Esophagus squamous epithelium (tissue), 5 donors: ENCODE data around the gene GSK3B. TPM values are rescaled to one million over a fixed set of nuclear protein-coding genes. Genes with fewer than 3 reads are reported as not detected.

ENCODE experiments used
- DNase-seq: peaks from one replicate; lab custom pipeline; 2025; lab: John Stamatoyannopoulos, UW
- H3K27ac ChIP-seq, 4 donors: fragments of 200-600 bp; sonication (generic); one replicate each; pipeline ENCODE4 v1.5.1; 2016 to 2019; ENCODE audit warnings: mild to moderate bottlenecking in 1 of 4
- H3K27me3 ChIP-seq, 4 donors: fragments of 200-600 bp; sonication (generic); 1 replicate in 3 of 4; 2 replicates in 1 of 4; pipeline versions ENCODE4 v1.5.1 to v1.6.0; 2017 to 2021; ENCODE audit warnings: antibody characterized with exemption in 1 of 4
- H3K36me3 ChIP-seq, 3 donors: fragments of 200-600 bp; sonication (generic); one replicate each; pipeline ENCODE4 v1.5.1; 2016 to 2019
- H3K4me1 ChIP-seq, 3 donors: fragments of 200-600 bp; sonication (generic); one replicate each; pipeline ENCODE4 v1.5.1; 2017 to 2019
- H3K4me3 ChIP-seq, 4 donors: fragments of 200-600 bp; sonication (generic); 1 replicate in 3 of 4; 2 replicates in 1 of 4; pipeline ENCODE4 v1.5.1; 2016 to 2019; ENCODE audit warnings: mild to moderate bottlenecking in 2 of 4, moderate library complexity in 1 of 4
- H3K9me3 ChIP-seq, 3 donors: fragments of 200-600 bp; sonication (generic); one replicate each; pipeline ENCODE4 v1.5.1; 2016 to 2019
- CTCF ChIP-seq, 6 experiments: fragments of 450-650 bp in 4 of 6; fragments of 200-600 bp in 2 of 6; sonication (generic) in 2 of 6; IDR thresholded peaks; one replicate each; pipeline ENCODE4 v1.5.1; 2016 to 2019; ENCODE audit warnings: antibody characterized with exemption in 6 of 6, mild to moderate bottlenecking in 4 of 6, moderate library complexity in 4 of 6
- POLR2A ChIP-seq, 4 donors: fragments of 450-650 bp; IDR thresholded peaks; one replicate each; pipeline ENCODE4 v1.6.1; 2017; ENCODE audit warnings: antibody characterized with exemption in 4 of 4, mild to moderate bottlenecking in 4 of 4, moderate library complexity in 3 of 4
- WGBS, 2 donors: methylation state at CpG; one replicate each; pipeline ENCODE4 v1.1.5; 2018; 5-methylcytosine and 5-hydroxymethylcytosine counted together
- intact Hi-C: fragments of 100-400 bp; cut with DNase I; formaldehyde crosslinking; loops from one replicate; pipeline ENCODE4 v1.15.0; 2022
- total RNA-seq, 4 donors: library from RNA; depleted of rRNA; stranded (reverse); fragments of >200 nt; gene quantifications; one replicate each; pipeline ENCODE4 v1.1.0, GENCODE V29; 2016
- donor health status: DM: yes; HTN: yes; CAD: no.

GSK3B gene
- total RNA-seq, 4 donors from 2014 or later, result 24.1 to 38.9 (median 34.5) TPM

GRCh38 chr3:119945291-119945690 is 149.0 kb downstream of the GSK3B start:
- Histone ChIP-seq H3K36me3 (peaks cover 0 to 13% (median 0%) of the 10 kb centered on the region in 3 donors), H3K9me3 (no peaks in the 10 kb centered on the region), H3K27me3 (no peaks in the 10 kb centered on the region), H3K4me1 (no peaks in the 10 kb centered on the region), H3K4me3 (no peak overlapping the region), H3K27ac (no peak overlapping the region)
- WGBS, 2 donors, result 33 to 39% methylated on average over 1 of the region's 1 CpG
- DNase-seq, result no peak
- TF ChIP-seq CTCF (IDR thresholded peaks at IDR 0.05), result no peak
- no peak for TF ChIP-seq POLR2A (IDR thresholded peaks at IDR 0.05)
- intact Hi-C loops, result no loop called here

GRCh38 chr3:119944091-119944490 is 150.2 kb downstream of the GSK3B start:
- Histone ChIP-seq H3K4me3 (no peak overlapping the region), H3K27ac (no peak overlapping the region), H3K9me3 (no peaks in the 10 kb centered on the region), H3K36me3 (peaks cover 0 to 13% (median 0%) of the 10 kb centered on the region in 3 donors), H3K27me3 (no peaks in the 10 kb centered on the region), H3K4me1 (no peaks in the 10 kb centered on the region)
- intact Hi-C loops, result no loop called here
- no peak for TF ChIP-seq CTCF (IDR thresholded peaks at IDR 0.05)
- TF ChIP-seq POLR2A (IDR thresholded peaks at IDR 0.05), result no peak
- 80 to 87% methylated on average over 2 of the region's 2 CpGs for whole genome bisulfite sequencing, 2 donors
- DNase-seq, result no peak

GRCh38 chr3:119939077-119939476 is 155.2 kb downstream of the GSK3B start:
- DNase-seq, result no peak
- 81 to 84% methylated on average over 1 of the region's 1 CpG for WGBS, 2 donors
- Histone ChIP-seq H3K4me3 (no peak overlapping the region), H3K9me3 (no peaks in the 10 kb centered on the region), H3K27me3 (no peaks in the 10 kb centered on the region), H3K36me3 (peaks cover 0 to under 1% (median 0%) of the 10 kb centered on the region in 3 donors), H3K27ac (no peak overlapping the region), H3K4me1 (no peaks in the 10 kb centered on the region)
- intact Hi-C loops, result no loop called here
- TF ChIP-seq CTCF (IDR thresholded peaks at IDR 0.05), result no peak
- TF ChIP-seq POLR2A (IDR thresholded peaks at IDR 0.05), result no peak

- Histone ChIP-seq H3K27me3 (no peaks in the 10 kb centered on the region), H3K36me3 (no peaks in the 10 kb centered on the region), H3K9me3 (no peaks in the 10 kb centered on the region), H3K4me1 (no peaks in the 10 kb centered on the region), H3K4me3 (no peak overlapping the region), H3K27ac (no peak overlapping the region)
- TF ChIP-seq CTCF (IDR thresholded peaks at IDR 0.05), result no peak
- TF ChIP-seq POLR2A (IDR thresholded peaks at IDR 0.05), result no peak
- WGBS, 2 donors, result 68 to 97% methylated on average over 2 of the region's 2 CpGs
- DNase-seq, result no peak
- intact Hi-C loops, result no loop called here
These were observed 157.0 kb downstream of the GSK3B start for GRCh38 chr3:119937229-119937628.

GRCh38 chr3:119934249-119934648 is 160.0 kb downstream of the GSK3B start:
- H3K9me3 ChIP-seq, result no peaks in the 10 kb centered on the region
- H3K4me1 ChIP-seq, result no peaks in the 10 kb centered on the region
- H3K36me3 ChIP-seq, result no peaks in the 10 kb centered on the region
- H3K4me3 ChIP-seq, result no peak overlapping the region
- no peak for DNase-seq
- H3K27ac ChIP-seq, result no peak overlapping the region
- H3K27me3 ChIP-seq, result no peaks in the 10 kb centered on the region
- TF ChIP-seq CTCF (IDR thresholded peaks at IDR 0.05), result no peak
- intact Hi-C loops, result no loop called here
- WGBS, 2 donors, result 80 to 82% methylated on average over 3 of the region's 3 CpGs
